ENCODE data around the gene PRXL2A.
A peak's percentile ranks its signal among the peaks of the same experiment; 100 is the strongest.
"Not testable (repeated sequence)": the region's sequence is repeated elsewhere in the genome, so short reads cannot be mapped to it uniquely, and the experiment has no call there.

PRXL2A gene

GRCh38 chr10:80408242-80409101, at the start of gene PRXL2A:
PRXL2A (plus strand) TSS chr10:80408551; CDS start chr10:80420468, 11,917 bp downstream.
- peak; percentile 51 to 55 for DNase-seq (ENCODE audit: low read depth in 2 of 2)

GRCh38 chr10:80358925-80359324, 49.4 kb upstream of the PRXL2A start:
- not testable (repeated sequence) for DNase-seq (ENCODE audit: low read depth in 2 of 2)

GRCh38 chr10:80359644-80360043, 48.7 kb upstream of the PRXL2A start:
- DNase-seq (ENCODE audit: low read depth in 2 of 2) = no peak

GRCh38 chr10:80365510-80365909, 42.8 kb upstream of the PRXL2A start:
- DNase-seq (ENCODE audit: low read depth in 2 of 2) = no peak

- no peak for DNase-seq (ENCODE audit: low read depth in 2 of 2)
Measured at GRCh38 chr10:80371467-80371866, 36.9 kb upstream of the PRXL2A start.

GRCh38 chr10:80372675-80373074, 35.7 kb upstream of the PRXL2A start:
- DNase-seq (ENCODE audit: low read depth in 2 of 2) = no peak

- DNase-seq (ENCODE audit: low read depth in 2 of 2) = no peak
Measured at GRCh38 chr10:80373502-80373901, 34.8 kb upstream of the PRXL2A start.

GRCh38 chr10:80379701-80380100, 28.6 kb upstream of the PRXL2A start:
- DNase-seq (ENCODE audit: low read depth in 2 of 2) = no peak

- DNase-seq (ENCODE audit: low read depth in 2 of 2) = no peak
Measured at GRCh38 chr10:80380185-80380584, 28.2 kb upstream of the PRXL2A start.

- peak in 1 of 2 donors; percentile 7 for DNase-seq (ENCODE audit: low read depth in 2 of 2)
Measured at GRCh38 chr10:80382989-80383388, 25.4 kb upstream of the PRXL2A start.

GRCh38 chr10:80390740-80391139, 17.6 kb upstream of the PRXL2A start:
- no peak for DNase-seq (ENCODE audit: low read depth in 2 of 2)

- DNase-seq (ENCODE audit: low read depth in 2 of 2) = no peak
Measured at GRCh38 chr10:80392250-80392649, 16.1 kb upstream of the PRXL2A start.

- DNase-seq (ENCODE audit: low read depth in 2 of 2) = no peak
Measured at GRCh38 chr10:80394358-80394916, 13.9 kb upstream of the PRXL2A start.

- no peak for DNase-seq (ENCODE audit: low read depth in 2 of 2)
Measured at GRCh38 chr10:80397014-80397413, 11.3 kb upstream of the PRXL2A start.

- no peak for DNase-seq (ENCODE audit: low read depth in 2 of 2)
Measured at GRCh38 chr10:80400136-80400804, 8.1 kb upstream of the PRXL2A start.

GRCh38 chr10:80405035-80405434, 3.3 kb upstream of the PRXL2A start:
- DNase-seq (ENCODE audit: low read depth in 2 of 2) = no peak

GRCh38 chr10:80405626-80406025, 2.7 kb upstream of the PRXL2A start:
- no peak for DNase-seq (ENCODE audit: low read depth in 2 of 2)

GRCh38 chr10:80406204-80406603, 2.1 kb upstream of the PRXL2A start:
- DNase-seq (ENCODE audit: low read depth in 2 of 2) = no peak

GRCh38 chr10:80407812-80408241, 524 bp upstream of the PRXL2A start:
- peak; percentile 35 to 62 for DNase-seq (ENCODE audit: low read depth in 2 of 2)

GRCh38 chr10:80409121-80409520, 770 bp downstream of the PRXL2A start:
- DNase-seq (ENCODE audit: low read depth in 2 of 2) = no peak

- no peak for DNase-seq (ENCODE audit: low read depth in 2 of 2)
Measured at GRCh38 chr10:80410122-80410521, 1.8 kb downstream of the PRXL2A start.

GRCh38 chr10:80410578-80411145, 2.3 kb downstream of the PRXL2A start:
- DNase-seq (ENCODE audit: low read depth in 2 of 2) = no peak

Data from stimulated activated CD8-positive, alpha-beta memory T cell treated with anti-CD3 and anti-CD28 coated beads, Interleukin-15, amount 100 ng/mL, for 4 hours (primary cell).